ENCODE results near the gene ZBED1.

- no peak for TF ChIP-seq CTCF (IDR thresholded peaks at IDR 0.05)
- TF ChIP-seq IRF1 (CRISPR knock-in tag; IDR thresholded peaks at IDR 0.05), result no peak
- TF ChIP-seq PREB (CRISPR knock-in tag; IDR thresholded peaks at IDR 0.05; ENCODE audit: borderline replicate concordance), result no peak
- TF ChIP-seq ZNF232 (CRISPR knock-in tag; IDR thresholded peaks at IDR 0.05), result no peak
- no peak for TF ChIP-seq USF1 (CRISPR knock-in tag; IDR thresholded peaks at IDR 0.05)
Observed at GRCh38 chrX:2484721-2485648, 15.8 kb downstream of the ZBED1 start.
